Measurements from ENCODE around the gene MGME1. TPM values are rescaled to one million over a fixed set of nuclear protein-coding genes. Genes with fewer than 3 reads are reported as not detected.
"Not testable (repeated sequence)": the region's sequence is repeated elsewhere in the genome, so short reads cannot be mapped to it uniquely, and the experiment has no call there.

MGME1 gene
- total and polyA plus RNA-seq, 7 donors: 5.0 to 17.4 (median 14.8) TPM

GRCh38 chr20:18018100-18018499, 49.3 kb downstream of the MGME1 start:
- Histone ChIP-seq H3K4me3 (no peak overlapping the region), H3K4me1 (no peaks in the 10 kb centered on the region), H3K36me3 (no peaks in the 10 kb centered on the region), H3K27me3 (no peaks in the 10 kb centered on the region), H3K27ac (no peak overlapping the region), H3K9me3 (no peaks in the 10 kb centered on the region)
- 92 to 94% methylated on average over 10 of the region's 10 CpGs for WGBS, 2 donors
- intact Hi-C loops (cut with DNase I): no loop called here
- TF ChIP-seq, protein P1, sequence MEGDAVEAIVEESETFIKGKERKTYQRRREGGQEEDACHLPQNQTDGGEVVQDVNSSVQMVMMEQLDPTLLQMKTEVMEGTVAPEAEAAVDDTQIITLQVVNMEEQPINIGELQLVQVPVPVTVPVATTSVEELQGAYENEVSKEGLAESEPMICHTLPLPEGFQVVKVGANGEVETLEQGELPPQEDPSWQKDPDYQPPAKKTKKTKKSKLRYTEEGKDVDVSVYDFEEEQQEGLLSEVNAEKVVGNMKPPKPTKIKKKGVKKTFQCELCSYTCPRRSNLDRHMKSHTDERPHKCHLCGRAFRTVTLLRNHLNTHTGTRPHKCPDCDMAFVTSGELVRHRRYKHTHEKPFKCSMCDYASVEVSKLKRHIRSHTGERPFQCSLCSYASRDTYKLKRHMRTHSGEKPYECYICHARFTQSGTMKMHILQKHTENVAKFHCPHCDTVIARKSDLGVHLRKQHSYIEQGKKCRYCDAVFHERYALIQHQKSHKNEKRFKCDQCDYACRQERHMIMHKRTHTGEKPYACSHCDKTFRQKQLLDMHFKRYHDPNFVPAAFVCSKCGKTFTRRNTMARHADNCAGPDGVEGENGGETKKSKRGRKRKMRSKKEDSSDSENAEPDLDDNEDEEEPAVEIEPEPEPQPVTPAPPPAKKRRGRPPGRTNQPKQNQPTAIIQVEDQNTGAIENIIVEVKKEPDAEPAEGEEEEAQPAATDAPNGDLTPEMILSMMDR (IDR thresholded peaks at IDR 0.05): no peak
- TF ChIP-seq POLR2AphosphoS5 (IDR thresholded peaks at IDR 0.05) (no peak), EP300 (IDR thresholded peaks at IDR 0.05) (no peak)
- no peak for DNase-seq

GRCh38 chr20:18019068-18019467, 50.2 kb downstream of the MGME1 start:
- TF ChIP-seq POLR2AphosphoS5 (IDR thresholded peaks at IDR 0.05): no peak
- no peaks in the 10 kb centered on the region for H3K36me3 ChIP-seq
- no peak overlapping the region for H3K4me3 ChIP-seq
- no peak overlapping the region for H3K27ac ChIP-seq
- no peaks in the 10 kb centered on the region for H3K27me3 ChIP-seq
- H3K4me1 ChIP-seq: no peaks in the 10 kb centered on the region
- intact Hi-C loops (cut with DNase I): no loop called here
- H3K9me3 ChIP-seq: no peaks in the 10 kb centered on the region
- DNase-seq: no peak
- WGBS, 2 donors: 13 to 15% methylated on average over 1 of the region's 1 CpG

DNA sequence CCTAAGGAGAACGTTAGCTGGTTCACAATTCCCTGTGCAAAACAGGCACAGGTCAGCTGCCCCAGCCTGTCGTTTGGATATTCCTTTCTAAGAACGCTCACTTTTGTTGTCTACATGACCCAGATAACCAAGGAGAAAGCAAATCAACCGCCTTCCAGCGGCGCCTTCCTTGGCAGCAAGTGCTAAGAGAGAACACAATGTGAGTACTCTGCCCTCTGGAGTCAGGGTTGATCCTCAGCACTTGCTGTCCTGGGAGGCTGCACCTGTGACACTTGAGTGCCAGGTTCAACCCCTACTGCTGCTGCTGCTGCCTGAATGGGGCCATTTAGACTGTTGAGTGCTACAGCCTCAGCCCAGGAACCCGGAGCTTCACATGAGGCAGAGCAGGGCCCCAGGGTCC, 52.1 kb downstream of the MGME1 start:
- Histone ChIP-seq H3K36me3 (no peaks in the 10 kb centered on the region), H3K4me3 (no peak overlapping the region), H3K27ac (no peak overlapping the region), H3K27me3 (no peaks in the 10 kb centered on the region), H3K9me3 (no peaks in the 10 kb centered on the region), H3K4me1 (no peaks in the 10 kb centered on the region)
- no peak for DNase-seq
- TF ChIP-seq, protein P1 (IDR thresholded peaks at IDR 0.05): no peak
- no peak for TF ChIP-seq EP300 (IDR thresholded peaks at IDR 0.05)
- no peak for TF ChIP-seq POLR2AphosphoS5 (IDR thresholded peaks at IDR 0.05)
- no peak for TF ChIP-seq POLR2A (IDR thresholded peaks at IDR 0.05)
- intact Hi-C loops (cut with DNase I): no loop called here
- WGBS, 2 donors: 93 to 94% methylated on average over 7 of the region's 7 CpGs

DNA sequence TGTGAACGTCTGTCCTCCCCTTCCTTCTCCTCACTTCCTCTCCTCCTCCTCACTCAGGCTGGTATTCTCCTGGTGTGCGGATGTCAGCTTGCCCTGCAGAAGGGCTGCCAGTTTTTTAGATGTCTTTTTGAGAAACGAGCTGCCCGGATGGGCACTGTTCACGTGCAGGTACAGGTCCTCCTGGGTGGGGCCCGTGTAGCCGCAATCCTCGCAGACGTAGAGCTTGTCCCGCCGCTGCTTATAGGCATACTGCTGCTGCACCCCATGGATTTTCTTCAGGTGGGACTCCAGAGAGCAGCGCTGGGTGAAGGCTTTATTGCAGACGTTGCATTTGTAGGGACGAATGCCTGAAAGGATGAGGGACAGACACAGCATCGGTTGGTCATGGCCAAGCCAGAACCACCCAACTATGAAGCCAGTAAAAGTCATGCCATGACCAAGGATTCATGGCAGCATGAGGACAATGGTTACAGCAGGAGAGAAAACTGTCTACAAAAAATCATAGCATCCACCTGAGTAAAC, 55.8 kb downstream of the MGME1 start:
- H3K4me3 ChIP-seq: no peak overlapping the region
- H3K9me3 ChIP-seq: no peaks in the 10 kb centered on the region
- H3K36me3 ChIP-seq: no peaks in the 10 kb centered on the region
- DNase-seq: no peak
- WGBS, 2 donors: 87 to 88% methylated on average over 15 of the region's 15 CpGs
- no peak overlapping the region for H3K27ac ChIP-seq
- no peaks in the 10 kb centered on the region for H3K4me1 ChIP-seq
- intact Hi-C loops (cut with DNase I): no loop called here
- TF ChIP-seq POLR2AphosphoS5 (IDR thresholded peaks at IDR 0.05) (no peak), EP300 (IDR thresholded peaks at IDR 0.05) (no peak), POLR2A (IDR thresholded peaks at IDR 0.05) (no peak)
- TF ChIP-seq, protein P1 (IDR thresholded peaks at IDR 0.05): no peak
- no peaks in the 10 kb centered on the region for H3K27me3 ChIP-seq

DNA sequence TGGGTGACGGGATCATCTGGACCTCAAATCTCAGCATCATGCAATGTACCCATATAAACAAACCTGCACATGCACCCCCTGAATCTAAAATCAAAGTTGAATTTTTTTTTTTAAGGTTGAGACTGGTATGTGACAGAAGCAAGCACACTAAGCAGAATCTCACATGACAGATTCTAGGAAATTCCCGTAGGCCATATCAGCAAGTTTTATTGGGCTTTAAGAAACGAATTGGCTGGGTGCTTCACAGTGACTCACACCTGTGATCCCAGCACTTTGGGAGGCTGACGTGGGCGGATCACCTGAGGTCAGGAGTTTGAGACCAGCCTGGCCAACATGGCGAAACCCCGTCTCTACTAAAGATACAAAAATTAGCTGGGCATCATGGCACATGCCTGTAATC, 58.2 kb downstream of the MGME1 start:
- 45 to 79% methylated on average over 7 of the region's 7 CpGs for WGBS, 2 donors
- H3K36me3 ChIP-seq; H3K4me1 ChIP-seq; H3K9me3 ChIP-seq; H3K4me3 ChIP-seq; DNase-seq; H3K27me3 ChIP-seq; intact Hi-C loops (cut with DNase I); H3K27ac ChIP-seq: not testable (repeated sequence)

DNA sequence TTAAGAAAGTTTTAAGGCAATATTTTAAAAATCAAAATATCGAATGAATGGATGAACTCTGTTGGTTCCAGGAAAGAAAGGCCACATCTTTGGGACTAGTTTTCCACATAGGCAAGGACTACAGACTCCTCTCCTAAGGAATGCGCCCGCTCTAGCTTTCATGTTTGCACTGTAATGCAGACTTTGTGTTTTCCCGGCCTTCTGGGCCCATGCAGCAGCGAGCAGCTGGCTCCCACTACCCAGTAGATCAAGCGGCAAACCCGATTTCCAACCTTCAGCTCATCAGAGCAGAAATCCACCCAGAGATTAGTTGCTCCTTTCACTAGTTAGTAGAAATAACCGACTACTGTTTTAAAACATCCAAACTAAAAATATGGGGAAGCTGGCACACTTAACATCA, 61.2 kb downstream of the MGME1 start:
- Histone ChIP-seq H3K4me3 (no peak overlapping the region), H3K36me3 (no peaks in the 10 kb centered on the region), H3K27me3 (no peaks in the 10 kb centered on the region), H3K27ac (no peak overlapping the region), H3K4me1 (no peaks in the 10 kb centered on the region), H3K9me3 (no peaks in the 10 kb centered on the region)
- DNase-seq: no peak
- 90 to 92% methylated on average over 8 of the region's 8 CpGs for WGBS, 2 donors
- intact Hi-C loops (cut with DNase I): no loop called here
- no peak for TF ChIP-seq POLR2AphosphoS5 (IDR thresholded peaks at IDR 0.05)
- TF ChIP-seq, protein P1 (IDR thresholded peaks at IDR 0.05): no peak
- no peak for TF ChIP-seq POLR2A (IDR thresholded peaks at IDR 0.05)
- no peak for TF ChIP-seq EP300 (IDR thresholded peaks at IDR 0.05)

Data from sigmoid colon (tissue), 7 donors.